ENCODE measurements around the gene WASHC2A. TPM values are rescaled to one million over a fixed set of nuclear protein-coding genes. Genes with fewer than 3 reads are reported as not detected.
"Not testable (repeated sequence)": the region's sequence is repeated elsewhere in the genome, so short reads cannot be mapped to it uniquely, and the experiment has no call there.

Gene WASHC2A
- total RNA-seq, 2 experiments from 2014 or later, result 44.8 to 50.9 TPM

DNA sequence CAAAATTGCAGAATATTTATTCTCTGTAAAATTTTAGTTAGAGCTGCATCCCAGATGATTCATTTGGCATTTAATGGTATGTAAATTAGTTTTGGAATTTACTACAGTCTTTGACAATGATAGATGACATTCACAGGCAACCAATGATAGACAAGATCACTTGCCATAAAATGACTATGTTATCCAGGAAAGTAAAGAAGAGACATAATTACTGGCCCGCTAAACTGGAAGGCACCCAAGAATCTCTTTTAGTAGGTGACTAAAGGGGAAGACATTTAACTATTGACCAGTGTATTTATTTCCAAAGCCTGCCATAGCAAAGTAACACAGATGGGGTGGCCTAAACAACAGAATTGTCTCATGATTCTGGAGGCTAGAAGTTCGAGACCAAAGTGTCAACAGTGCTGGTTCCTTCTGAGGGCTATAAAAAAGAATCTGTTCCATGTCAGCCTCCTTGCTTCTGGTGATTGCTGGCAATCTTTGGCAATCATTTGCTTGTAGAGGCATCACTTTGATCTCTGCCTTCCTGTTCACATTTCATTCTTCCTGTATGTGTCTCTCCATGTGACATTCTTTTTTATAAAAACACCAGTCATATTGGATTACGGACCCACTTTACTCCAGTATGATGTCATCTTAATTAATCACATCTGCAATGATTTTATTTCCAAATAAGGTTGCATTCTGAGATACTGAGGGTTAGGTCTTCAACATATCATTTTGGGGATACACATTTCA is 107.2 kb downstream of the WASHC2A start:
- intact Hi-C loops (cut with DNase I, micrococcal nuclease); H3K36me3 Mint-ChIP-seq (ENCODE audit: low read depth); CTCF ChIA-PET; H3K9me3 Mint-ChIP-seq; POLR2A ChIA-PET; H3K4me3 Mint-ChIP-seq; H3K9me3 ChIP-seq (ENCODE audit: control insufficient read depth in 1 of 2, insufficient read depth in 1 of 2, low read length in 2 of 2); H3K27ac ChIP-seq (ENCODE audit: low read depth in 1 of 2, low read length in 2 of 2); H3K4me1 ChIP-seq (ENCODE audit: insufficient read depth, low read length); H3K4me3 ChIP-seq (ENCODE audit: low read length); H3K4me1 Mint-ChIP-seq (ENCODE audit: low read depth); DNase-seq; H3K27me3 Mint-ChIP-seq; ATAC-seq (ENCODE audit: poor library complexity); H3K27me3 ChIP-seq (ENCODE audit: control insufficient read depth in 1 of 2, insufficient read depth in 2 of 2, low read length in 2 of 2); H3K27ac Mint-ChIP-seq; H3K36me3 ChIP-seq (ENCODE audit: insufficient read depth, low read length): not testable (repeated sequence)

Other genes with a start within 250 kb of the WASHC2A start
- gene PARG, start 125.9 kb upstream of the WASHC2A start, total RNA-seq, result 10 to 100 TPM; 30.1 to 31.8 TPM
- gene TIMM23B, start 125.9 kb upstream of the WASHC2A start, total RNA-seq, result 10 to 100 TPM; 37.7 to 39.5 TPM
- gene AGAP6, start 79.5 kb upstream of the WASHC2A start, total RNA-seq, result 10 to 100 TPM; 12.9 to 13.9 TPM
- gene ASAH2, start 183.6 kb downstream of the WASHC2A start, total RNA-seq, result 1 to 10 TPM; 1.1 to 2.1 TPM

Measured in CD4-positive, alpha-beta T cell (primary cell).